SU-DHL-6 (cell line): Measurements from ENCODE around the gene PCDH7.

Source experiments
- EZH2phosphoT487 ChIP-seq: fragments of 200-600 bp; sonication (generic), shearing (Covaris generic); conservative IDR thresholded peaks from 2 replicates; pipeline ENCODE4 v1.6.1; 2018; ENCODE audit warnings: mild to moderate bottlenecking, antibody characterized with exemption, low read length, moderate library complexity, mixed read lengths
- TF ChIP-seq, protein P1 (sequence below): fragments of 200-600 bp; sonication (generic); IDR thresholded peaks from one replicate; pipeline ENCODE4 v1.5.1; 2017; ENCODE audit warnings: antibody characterized with exemption, mild to moderate bottlenecking, low read length, moderate library complexity; ENCODE audit not compliant: insufficient read depth, poor library complexity, severe bottlenecking

GRCh38 chr4:30754021-30754420 is 33.9 kb downstream of the PCDH7 start:
- TF ChIP-seq, protein P1, sequence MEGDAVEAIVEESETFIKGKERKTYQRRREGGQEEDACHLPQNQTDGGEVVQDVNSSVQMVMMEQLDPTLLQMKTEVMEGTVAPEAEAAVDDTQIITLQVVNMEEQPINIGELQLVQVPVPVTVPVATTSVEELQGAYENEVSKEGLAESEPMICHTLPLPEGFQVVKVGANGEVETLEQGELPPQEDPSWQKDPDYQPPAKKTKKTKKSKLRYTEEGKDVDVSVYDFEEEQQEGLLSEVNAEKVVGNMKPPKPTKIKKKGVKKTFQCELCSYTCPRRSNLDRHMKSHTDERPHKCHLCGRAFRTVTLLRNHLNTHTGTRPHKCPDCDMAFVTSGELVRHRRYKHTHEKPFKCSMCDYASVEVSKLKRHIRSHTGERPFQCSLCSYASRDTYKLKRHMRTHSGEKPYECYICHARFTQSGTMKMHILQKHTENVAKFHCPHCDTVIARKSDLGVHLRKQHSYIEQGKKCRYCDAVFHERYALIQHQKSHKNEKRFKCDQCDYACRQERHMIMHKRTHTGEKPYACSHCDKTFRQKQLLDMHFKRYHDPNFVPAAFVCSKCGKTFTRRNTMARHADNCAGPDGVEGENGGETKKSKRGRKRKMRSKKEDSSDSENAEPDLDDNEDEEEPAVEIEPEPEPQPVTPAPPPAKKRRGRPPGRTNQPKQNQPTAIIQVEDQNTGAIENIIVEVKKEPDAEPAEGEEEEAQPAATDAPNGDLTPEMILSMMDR, result no peak
- TF ChIP-seq EZH2phosphoT487, result no peak
